ENCODE results near the gene STK39.

Gene STK39

DNA sequence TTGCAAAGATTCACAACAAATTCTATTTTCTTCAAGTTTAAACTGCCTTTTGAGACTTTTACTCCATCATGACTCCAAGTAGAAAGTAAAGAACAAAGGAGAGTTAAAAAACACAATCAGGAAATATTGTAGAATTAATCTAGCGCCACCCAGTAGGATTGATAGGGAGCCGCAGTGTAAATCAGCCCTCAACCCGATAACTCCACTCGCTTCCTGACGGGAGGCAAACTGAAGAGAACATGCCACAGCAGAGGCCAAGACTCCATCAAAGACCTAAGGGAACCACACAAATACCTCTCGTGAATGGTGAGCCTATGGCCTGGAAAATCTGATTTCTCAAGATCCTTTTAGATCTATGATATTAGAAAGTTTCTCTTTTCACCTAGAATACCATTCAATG is 319.0 kb downstream of the STK39 start:
- no peak for DNase-seq (ENCODE audit: low read depth)

DNA sequence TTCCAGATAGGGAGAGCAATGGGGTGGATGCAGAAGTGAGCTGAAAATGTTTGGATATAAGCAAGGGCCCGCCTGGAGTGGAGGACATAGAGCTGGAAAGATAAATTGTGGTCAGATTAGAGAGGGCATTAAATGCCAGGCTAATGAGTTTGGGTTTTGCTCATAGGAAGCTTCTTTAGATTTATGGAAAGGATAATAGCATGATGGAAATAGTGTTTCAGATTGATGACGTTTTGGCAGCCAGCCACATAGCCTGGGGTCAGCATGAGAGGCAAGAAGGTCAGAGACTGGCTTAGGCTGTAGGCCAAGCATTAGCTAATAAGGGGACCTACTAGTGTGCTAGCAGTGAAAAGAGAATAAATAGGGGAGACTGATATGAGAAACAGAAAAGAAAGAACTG is 321.6 kb downstream of the STK39 start:
- DNase-seq (ENCODE audit: low read depth), result no peak

GRCh38 chr2:167924556-167924955 is 322.8 kb downstream of the STK39 start:
- no peak for DNase-seq (ENCODE audit: low read depth)

GRCh38 chr2:167916756-167917155 is 330.6 kb downstream of the STK39 start:
- DNase-seq (ENCODE audit: low read depth), result no peak

DNA sequence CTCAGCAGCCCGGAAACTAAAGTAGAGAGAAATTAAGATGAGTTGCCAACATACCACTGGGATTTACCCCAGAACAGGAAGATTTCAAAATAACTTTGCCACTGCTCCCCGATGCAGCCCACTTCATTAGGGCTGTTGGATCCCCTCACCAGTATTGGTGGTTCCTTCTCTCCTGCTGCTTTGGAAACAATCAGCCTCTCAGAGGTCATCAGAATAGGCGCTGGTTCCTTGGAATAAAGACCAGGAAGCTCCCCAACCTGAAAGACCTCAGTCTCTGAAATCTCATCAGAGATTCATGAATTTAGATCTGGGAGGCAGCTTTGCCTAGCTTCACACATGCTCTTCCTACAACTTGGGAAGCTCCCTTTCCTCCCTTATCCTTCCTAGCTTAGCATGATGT is 332.4 kb downstream of the STK39 start:
- DNase-seq (ENCODE audit: low read depth), result no peak

DNA sequence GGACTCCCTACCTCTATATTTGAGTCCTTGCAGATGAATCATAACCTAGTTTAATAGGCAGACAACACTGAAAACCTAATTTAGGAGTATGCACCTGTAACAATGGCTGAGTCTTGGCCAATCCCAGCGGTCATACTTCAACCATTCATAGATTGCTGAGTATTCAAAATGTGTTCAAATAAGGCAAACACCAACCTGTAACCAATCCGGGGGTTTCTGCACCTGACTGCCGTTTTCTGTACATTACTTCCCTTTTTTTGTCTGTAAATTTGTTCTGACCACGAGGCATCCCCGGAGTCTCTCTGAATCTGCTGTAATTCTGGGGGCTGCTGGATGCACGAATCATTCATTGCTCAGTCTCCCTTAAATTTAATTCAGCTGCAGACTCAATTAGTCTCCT is 338.6 kb downstream of the STK39 start:
- DNase-seq (ENCODE audit: low read depth), result no peak

GRCh38 chr2:167905668-167906067 is 341.7 kb downstream of the STK39 start:
- DNase-seq (ENCODE audit: low read depth), result no peak
